ENCODE measurements around the gene PRKAR1B. TPM values are rescaled to one million over a fixed set of nuclear protein-coding genes. Genes with fewer than 3 reads are reported as not detected.

Gene PRKAR1B
- total RNA-seq, 1 experiment from 2014 or later: 62.0 TPM

DNA sequence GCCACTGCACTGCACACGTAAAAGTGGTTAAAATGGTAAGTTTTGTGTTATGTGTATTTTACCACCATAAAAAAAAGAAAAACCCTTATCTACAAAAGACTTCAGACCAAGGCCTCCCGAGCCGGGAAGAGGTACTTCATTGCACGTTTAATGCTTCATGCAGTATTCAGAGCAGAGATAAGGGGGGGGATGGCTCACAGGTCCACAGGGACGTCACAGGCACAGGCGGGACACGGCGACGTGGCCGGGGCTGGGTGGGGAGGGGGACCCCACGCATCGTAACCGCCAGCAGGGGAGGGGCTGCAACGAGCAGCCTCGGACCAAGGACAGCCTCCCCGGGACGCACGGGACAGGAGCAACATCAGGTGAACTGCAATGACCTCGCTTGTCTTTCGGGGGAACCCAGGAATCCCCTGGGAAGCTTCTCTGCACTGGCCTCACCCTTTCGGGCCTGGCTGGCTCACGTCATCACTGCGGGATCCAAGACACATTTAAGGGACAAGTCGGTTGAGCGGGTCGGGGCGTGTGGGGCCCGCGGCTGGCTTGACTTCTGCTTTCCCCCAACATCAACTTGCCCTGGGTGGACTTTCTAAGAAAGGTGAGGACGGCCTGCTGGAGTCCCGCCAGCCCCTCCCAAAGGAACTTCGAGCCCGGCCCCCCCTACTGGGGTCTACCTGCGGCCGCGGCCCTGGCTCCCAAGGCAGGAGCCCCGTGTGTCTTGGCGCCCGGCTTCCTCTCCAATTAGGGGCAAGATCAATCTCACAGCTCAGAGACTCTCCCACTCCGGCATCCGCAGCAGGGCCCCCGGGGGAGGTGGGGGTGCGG, 177.8 kb downstream of the PRKAR1B start:
- H3K4me3 ChIP-seq (ENCODE audit: low read depth in 2 of 2, low read length in 2 of 2): no peak overlapping the region
- DNase-seq (ENCODE audit: low read depth, low spot score): no peak
- BruUV-seq (replicated peaks): no TSS peak
- POLR2A ChIA-PET: no interaction called here
- no peaks in the 10 kb centered on the region for H3K36me3 ChIP-seq (ENCODE audit: control insufficient read depth, insufficient read depth, low read length)
- ATAC-seq: no peak
- H3K4me1 ChIP-seq (ENCODE audit: control insufficient read depth, insufficient read depth, low read length): no peaks in the 10 kb centered on the region
- no peak overlapping the region for H3K27ac ChIP-seq (ENCODE audit: low read length)
- intact Hi-C loops (cut with micrococcal nuclease; ENCODE audit: unreplicated experiment) (no loop called here), in situ Hi-C loops (cut with HindIII; ENCODE audit: low pct_unique_long_range_greater_than_20kb, low sequenced_read_pairs) (no loop called here)
- H3K9me3 ChIP-seq (ENCODE audit: control insufficient read depth, insufficient read depth, low read depth, low read length): no peaks in the 10 kb centered on the region
- CTCF ChIA-PET: no interaction called here
- no peaks in the 10 kb centered on the region for H3K27me3 ChIP-seq (ENCODE audit: control insufficient read depth, insufficient read depth, low read length)
- TF ChIP-seq, protein P1, sequence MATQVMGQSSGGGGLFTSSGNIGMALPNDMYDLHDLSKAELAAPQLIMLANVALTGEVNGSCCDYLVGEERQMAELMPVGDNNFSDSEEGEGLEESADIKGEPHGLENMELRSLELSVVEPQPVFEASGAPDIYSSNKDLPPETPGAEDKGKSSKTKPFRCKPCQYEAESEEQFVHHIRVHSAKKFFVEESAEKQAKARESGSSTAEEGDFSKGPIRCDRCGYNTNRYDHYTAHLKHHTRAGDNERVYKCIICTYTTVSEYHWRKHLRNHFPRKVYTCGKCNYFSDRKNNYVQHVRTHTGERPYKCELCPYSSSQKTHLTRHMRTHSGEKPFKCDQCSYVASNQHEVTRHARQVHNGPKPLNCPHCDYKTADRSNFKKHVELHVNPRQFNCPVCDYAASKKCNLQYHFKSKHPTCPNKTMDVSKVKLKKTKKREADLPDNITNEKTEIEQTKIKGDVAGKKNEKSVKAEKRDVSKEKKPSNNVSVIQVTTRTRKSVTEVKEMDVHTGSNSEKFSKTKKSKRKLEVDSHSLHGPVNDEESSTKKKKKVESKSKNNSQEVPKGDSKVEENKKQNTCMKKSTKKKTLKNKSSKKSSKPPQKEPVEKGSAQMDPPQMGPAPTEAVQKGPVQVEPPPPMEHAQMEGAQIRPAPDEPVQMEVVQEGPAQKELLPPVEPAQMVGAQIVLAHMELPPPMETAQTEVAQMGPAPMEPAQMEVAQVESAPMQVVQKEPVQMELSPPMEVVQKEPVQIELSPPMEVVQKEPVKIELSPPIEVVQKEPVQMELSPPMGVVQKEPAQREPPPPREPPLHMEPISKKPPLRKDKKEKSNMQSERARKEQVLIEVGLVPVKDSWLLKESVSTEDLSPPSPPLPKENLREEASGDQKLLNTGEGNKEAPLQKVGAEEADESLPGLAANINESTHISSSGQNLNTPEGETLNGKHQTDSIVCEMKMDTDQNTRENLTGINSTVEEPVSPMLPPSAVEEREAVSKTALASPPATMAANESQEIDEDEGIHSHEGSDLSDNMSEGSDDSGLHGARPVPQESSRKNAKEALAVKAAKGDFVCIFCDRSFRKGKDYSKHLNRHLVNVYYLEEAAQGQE (IDR thresholded peaks at IDR 0.05; ENCODE audit: insufficient read depth in 1 of 2, low read depth in 2 of 2, low read length in 1 of 2): no peak
- TF ChIP-seq SIN3A (IDR thresholded peaks at IDR 0.05; ENCODE audit: borderline replicate concordance, insufficient read depth, low read depth, low read length) (no peak), TCF7L2 (IDR thresholded peaks at IDR 0.05; ENCODE audit: low read depth, low read length) (no peak), POLR2AphosphoS5 (IDR thresholded peaks at IDR 0.05; ENCODE audit: low read depth, low read length) (no peak)
- TF ChIP-seq, protein P2, sequence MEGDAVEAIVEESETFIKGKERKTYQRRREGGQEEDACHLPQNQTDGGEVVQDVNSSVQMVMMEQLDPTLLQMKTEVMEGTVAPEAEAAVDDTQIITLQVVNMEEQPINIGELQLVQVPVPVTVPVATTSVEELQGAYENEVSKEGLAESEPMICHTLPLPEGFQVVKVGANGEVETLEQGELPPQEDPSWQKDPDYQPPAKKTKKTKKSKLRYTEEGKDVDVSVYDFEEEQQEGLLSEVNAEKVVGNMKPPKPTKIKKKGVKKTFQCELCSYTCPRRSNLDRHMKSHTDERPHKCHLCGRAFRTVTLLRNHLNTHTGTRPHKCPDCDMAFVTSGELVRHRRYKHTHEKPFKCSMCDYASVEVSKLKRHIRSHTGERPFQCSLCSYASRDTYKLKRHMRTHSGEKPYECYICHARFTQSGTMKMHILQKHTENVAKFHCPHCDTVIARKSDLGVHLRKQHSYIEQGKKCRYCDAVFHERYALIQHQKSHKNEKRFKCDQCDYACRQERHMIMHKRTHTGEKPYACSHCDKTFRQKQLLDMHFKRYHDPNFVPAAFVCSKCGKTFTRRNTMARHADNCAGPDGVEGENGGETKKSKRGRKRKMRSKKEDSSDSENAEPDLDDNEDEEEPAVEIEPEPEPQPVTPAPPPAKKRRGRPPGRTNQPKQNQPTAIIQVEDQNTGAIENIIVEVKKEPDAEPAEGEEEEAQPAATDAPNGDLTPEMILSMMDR (IDR thresholded peaks at IDR 0.05): no peak

DNA sequence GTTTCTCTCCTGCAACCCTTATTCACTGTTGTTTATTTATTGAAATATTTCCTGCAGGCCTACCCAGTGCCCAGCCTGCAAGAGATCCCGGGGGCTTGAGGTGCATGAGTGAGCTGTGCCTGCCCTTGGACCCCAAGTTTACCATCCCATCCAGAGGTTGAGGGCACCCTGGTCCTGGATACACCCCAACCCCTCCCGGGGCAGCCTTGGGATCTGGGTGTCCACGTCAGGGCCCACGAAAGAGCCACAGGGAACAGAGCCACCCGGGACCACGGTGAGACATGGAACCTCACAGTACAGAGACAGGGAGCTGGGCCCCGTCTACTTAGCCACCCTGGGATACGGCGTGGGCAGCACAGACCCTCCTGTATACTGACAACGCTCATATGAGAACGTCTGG, 178.7 kb downstream of the PRKAR1B start:
- Histone ChIP-seq H3K4me3 (ENCODE audit: low read depth in 2 of 2, low read length in 2 of 2) (no peak overlapping the region), H3K36me3 (ENCODE audit: control insufficient read depth, insufficient read depth, low read length) (no peaks in the 10 kb centered on the region), H3K4me1 (ENCODE audit: control insufficient read depth, insufficient read depth, low read length) (peaks cover 4% of the 10 kb centered on the region), H3K9me3 (ENCODE audit: control insufficient read depth, insufficient read depth, low read depth, low read length) (no peaks in the 10 kb centered on the region), H3K27me3 (ENCODE audit: control insufficient read depth, insufficient read depth, low read length) (no peaks in the 10 kb centered on the region), H3K27ac (ENCODE audit: low read length) (no peak overlapping the region)
- in situ Hi-C loops (cut with HindIII; ENCODE audit: low pct_unique_long_range_greater_than_20kb, low sequenced_read_pairs): no loop called here
- BruUV-seq (replicated peaks): no TSS peak
- TF ChIP-seq SIN3A (IDR thresholded peaks at IDR 0.05; ENCODE audit: borderline replicate concordance, insufficient read depth, low read depth, low read length) (no peak), TCF7L2 (IDR thresholded peaks at IDR 0.05; ENCODE audit: low read depth, low read length) (no peak), POLR2AphosphoS5 (IDR thresholded peaks at IDR 0.05; ENCODE audit: low read depth, low read length) (no peak)
- TF ChIP-seq, protein P1 (IDR thresholded peaks at IDR 0.05; ENCODE audit: insufficient read depth in 1 of 2, low read depth in 2 of 2, low read length in 1 of 2): no peak
- TF ChIP-seq, protein P2 (IDR thresholded peaks at IDR 0.05): no peak
- ATAC-seq (no peak), DNase-seq (ENCODE audit: low read depth, low spot score) (no peak)
- CTCF ChIA-PET: no interaction called here
- POLR2A ChIA-PET: no interaction called here
- intact Hi-C loops (cut with micrococcal nuclease; ENCODE audit: unreplicated experiment): no loop called here
